Kidney glomerular epithelial cell (primary cell): ENCODE results near the gene AHI1.
"Not testable (repeated sequence)": the region's sequence is repeated elsewhere in the genome, so short reads cannot be mapped to it uniquely, and the experiment has no call there.

Source experiments
- DNase-seq: peaks from one replicate; lab custom pipeline; 2025; lab: John Stamatoyannopoulos, UW

AHI1 gene

GRCh38 chr6:135505648-135506047, 8.1 kb upstream of the AHI1 start:
- no peak for DNase-seq

- no peak for DNase-seq
These were observed 7.7 kb upstream of the AHI1 start for GRCh38 chr6:135505222-135505621.

GRCh38 chr6:135504734-135505133, 7.2 kb upstream of the AHI1 start:
- DNase-seq = no peak

GRCh38 chr6:135503703-135504475, 6.3 kb upstream of the AHI1 start:
- no peak for DNase-seq

GRCh38 chr6:135499441-135500340, 2.2 kb upstream of the AHI1 start:
- no peak for DNase-seq

- DNase-seq = peak; percentile 76
These were observed 773 bp upstream of the AHI1 start for GRCh38 chr6:135498185-135498841.

- DNase-seq = no peak
These were observed 634 bp downstream of the AHI1 start for GRCh38 chr6:135496800-135497411.

GRCh38 chr6:135493218-135493961, 4.2 kb downstream of the AHI1 start:
- DNase-seq = no peak

GRCh38 chr6:135490381-135490780, 7.2 kb downstream of the AHI1 start:
- no peak for DNase-seq

GRCh38 chr6:135488023-135488422, 9.5 kb downstream of the AHI1 start:
- peak; percentile 70 for DNase-seq

- not testable (repeated sequence) for DNase-seq
These were observed 13.6 kb downstream of the AHI1 start for GRCh38 chr6:135483903-135484302.

GRCh38 chr6:135481783-135482369, 15.7 kb downstream of the AHI1 start:
- DNase-seq = no peak

- no peak for DNase-seq
These were observed 17.9 kb downstream of the AHI1 start for GRCh38 chr6:135479601-135480000.

- no peak for DNase-seq
These were observed 18.9 kb downstream of the AHI1 start for GRCh38 chr6:135478626-135479025.

GRCh38 chr6:135475292-135475886, 22.2 kb downstream of the AHI1 start:
- DNase-seq = no peak

GRCh38 chr6:135474362-135474761, 23.2 kb downstream of the AHI1 start:
- DNase-seq = no peak

GRCh38 chr6:135465903-135466302, 31.6 kb downstream of the AHI1 start:
- DNase-seq = no peak

GRCh38 chr6:135465307-135465706, 32.2 kb downstream of the AHI1 start:
- DNase-seq = no peak

- no peak for DNase-seq
These were observed 32.9 kb downstream of the AHI1 start for GRCh38 chr6:135464634-135465033.

- DNase-seq = no peak
These were observed 36.3 kb downstream of the AHI1 start for GRCh38 chr6:135461208-135461607.

GRCh38 chr6:135458051-135458450, 39.5 kb downstream of the AHI1 start:
- no peak for DNase-seq
